ENCODE data around the gene MECR.
"Not testable (repeated sequence)": the region's sequence is repeated elsewhere in the genome, so short reads cannot be mapped to it uniquely, and the experiment has no call there.

Gene MECR

DNA sequence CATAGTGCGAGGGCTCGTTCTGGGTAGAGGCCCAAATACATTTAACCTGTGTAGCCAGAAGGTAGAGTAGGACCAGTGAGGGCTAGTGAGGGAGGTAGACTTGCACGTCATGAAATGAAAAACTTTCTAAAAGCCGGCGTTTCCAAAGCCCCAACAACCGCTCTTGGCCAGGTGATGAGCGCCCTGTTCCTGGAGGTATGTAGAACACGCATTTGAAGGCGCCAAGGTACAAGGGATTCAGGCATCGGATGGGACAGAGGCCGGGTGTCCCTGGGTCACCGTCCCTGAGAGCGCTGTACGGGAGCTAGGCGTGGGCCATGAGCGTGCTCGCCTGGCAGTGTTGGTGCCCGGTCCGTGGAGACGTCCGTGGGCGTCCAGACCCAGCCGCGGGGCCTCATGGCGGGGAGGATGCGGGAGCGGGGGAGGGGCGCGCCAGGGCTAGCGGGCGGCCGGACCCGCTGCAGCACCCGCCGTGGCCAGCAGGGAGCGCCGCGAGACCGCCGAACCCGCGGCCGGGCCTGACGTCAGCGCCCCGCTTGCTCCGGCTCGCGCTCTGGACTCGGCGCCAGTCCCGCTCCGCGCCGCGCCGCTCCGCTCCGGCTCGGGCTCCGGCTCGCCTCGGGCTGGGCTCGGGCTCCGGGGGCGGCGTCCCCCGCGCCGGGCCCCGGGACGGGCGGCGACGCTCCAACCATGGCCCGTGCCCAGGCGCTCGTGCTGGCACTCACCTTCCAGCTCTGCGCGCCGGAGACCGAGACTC, 5.4 kb upstream of the MECR start, which contains the start of gene PTPRU:
Gene PTPRU, plus strand, starts transcription at position 568 of the 757 bp plus-strand sequence. Its CDS starts 123 bp downstream, at position 691.
- DNase-seq: peak; percentile 39

GRCh38 chr1:29234881-29235280, 4.1 kb upstream of the MECR start:
- DNase-seq: not testable (repeated sequence)

- no peak for DNase-seq
Measured at GRCh38 chr1:29234471-29234870, 3.7 kb upstream of the MECR start.

DNA sequence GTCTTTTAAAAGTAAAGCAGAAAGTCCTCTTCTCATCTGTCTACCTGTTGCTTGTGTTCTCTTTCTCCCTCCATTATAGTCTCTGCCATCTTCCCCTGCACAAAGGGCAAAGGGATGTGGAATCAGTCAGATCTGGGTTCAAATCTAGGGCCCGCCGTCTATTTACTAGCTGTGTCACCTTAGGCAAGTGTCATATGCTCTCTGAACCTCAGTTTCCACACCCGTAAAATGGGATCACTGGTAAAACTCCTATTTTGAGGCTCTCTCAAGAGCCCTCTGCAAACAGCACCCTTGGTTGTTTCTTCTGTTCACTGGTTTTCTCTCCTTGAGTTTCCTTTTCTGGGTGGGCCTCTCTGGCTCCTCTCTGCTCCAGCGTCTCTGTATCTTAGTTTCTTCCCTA, 3.0 kb upstream of the MECR start:
- DNase-seq: no peak

- no peak for DNase-seq
Measured at GRCh38 chr1:29232387-29232786, 1.7 kb upstream of the MECR start.

GRCh38 chr1:29230204-29230552, 556 bp downstream of the MECR start:
- no peak for DNase-seq

DNA sequence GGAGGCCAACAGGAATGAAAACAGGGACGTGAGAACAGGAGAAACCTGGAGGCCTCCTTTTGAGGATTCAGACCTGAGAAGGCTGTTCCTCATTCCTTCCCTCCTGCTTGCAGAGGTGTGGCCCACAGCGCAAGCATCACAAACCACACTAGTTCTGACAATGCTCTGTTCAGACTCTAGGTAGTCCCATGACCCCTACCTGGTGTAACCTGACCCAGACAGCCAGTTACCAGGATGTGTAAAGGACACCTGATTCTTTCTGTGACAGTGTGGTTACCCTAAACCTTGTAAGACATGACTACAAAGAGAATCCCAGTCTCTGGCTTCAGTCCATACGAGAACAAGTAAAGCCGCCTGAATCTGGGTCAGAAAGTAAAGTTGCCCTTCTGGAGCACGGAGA, 3.2 kb downstream of the MECR start:
- DNase-seq: no peak

DNA sequence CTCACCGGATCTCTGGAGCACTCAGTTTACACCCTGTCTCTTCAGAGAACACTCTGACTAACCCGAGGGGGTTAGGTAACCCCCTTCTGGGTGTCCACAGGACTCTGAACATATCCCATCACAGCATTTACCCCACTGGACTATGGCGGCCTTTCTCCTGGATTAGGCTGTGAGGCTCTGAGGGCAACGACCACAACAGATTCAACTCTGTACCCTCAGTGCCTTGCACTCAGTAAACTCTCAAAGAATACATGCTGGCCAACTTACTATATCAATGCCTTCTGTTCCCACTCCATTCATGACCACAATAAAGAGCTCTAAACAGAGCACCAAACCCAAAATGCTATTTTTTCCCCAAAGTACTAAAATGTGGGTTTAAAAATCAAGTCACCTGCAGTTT, 5.4 kb downstream of the MECR start:
- no peak for DNase-seq

- no peak for DNase-seq
Measured at GRCh38 chr1:29224356-29224837, 6.3 kb downstream of the MECR start.

DNA sequence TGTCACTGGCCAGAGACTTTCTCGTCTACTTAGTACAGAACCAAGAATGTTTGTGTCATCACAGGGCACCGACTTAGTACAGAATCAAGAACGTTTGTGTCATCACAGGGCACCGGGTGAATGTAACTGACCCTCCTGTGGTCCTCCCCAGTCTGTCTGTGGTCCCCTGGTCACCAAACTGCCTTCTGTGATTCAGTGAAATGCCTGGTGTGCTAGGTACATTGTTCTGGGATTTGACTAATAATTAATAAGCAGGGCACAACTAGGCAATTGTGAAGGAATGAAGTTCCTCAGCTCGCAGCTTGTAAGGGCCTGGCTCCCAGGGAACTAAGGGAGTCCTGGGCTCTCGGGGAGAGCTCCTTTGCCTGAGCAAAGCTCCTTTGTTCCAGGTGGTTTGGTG, 7.2 kb downstream of the MECR start:
- no peak for DNase-seq

DNA sequence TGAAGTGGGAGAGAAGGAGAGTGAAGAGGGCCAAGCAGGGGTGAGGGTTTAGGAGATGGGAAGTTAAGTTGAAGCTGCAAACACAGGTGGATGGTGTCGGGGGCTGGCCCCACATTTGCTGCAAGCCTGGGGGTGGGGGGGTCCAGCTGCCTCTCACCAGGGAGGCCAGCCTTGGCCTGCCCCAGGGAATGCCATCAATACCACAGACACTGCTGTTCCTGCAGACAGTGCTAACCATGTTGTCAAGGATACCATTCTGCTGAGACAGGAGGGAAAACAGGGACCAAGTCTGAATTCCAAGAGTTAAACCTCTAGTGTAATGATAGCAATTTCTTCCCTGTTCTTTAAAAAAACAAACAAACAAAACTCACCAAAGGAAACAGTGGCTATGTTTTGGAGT, 8.0 kb downstream of the MECR start:
- no peak for DNase-seq

DNA sequence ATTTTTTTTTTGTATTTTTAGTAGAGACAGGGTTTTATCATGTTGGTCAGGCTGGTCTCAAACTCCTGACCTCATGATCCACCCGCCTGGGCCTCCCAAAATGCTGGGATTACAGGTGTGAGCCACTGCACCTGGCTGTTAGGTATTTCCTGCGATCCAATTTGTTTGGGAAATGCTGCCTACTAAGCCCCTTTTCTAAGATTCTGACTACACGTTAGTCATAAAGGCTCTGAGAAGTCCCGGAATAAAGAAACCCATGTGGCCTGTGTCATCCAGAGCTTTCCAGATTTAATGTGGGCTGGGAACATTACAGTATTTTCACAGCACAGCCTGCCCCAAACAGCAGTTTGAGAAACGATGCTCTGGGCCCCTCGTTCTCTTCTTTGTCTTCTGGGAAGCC, 8.5 kb downstream of the MECR start:
- DNase-seq: not testable (repeated sequence)

DNA sequence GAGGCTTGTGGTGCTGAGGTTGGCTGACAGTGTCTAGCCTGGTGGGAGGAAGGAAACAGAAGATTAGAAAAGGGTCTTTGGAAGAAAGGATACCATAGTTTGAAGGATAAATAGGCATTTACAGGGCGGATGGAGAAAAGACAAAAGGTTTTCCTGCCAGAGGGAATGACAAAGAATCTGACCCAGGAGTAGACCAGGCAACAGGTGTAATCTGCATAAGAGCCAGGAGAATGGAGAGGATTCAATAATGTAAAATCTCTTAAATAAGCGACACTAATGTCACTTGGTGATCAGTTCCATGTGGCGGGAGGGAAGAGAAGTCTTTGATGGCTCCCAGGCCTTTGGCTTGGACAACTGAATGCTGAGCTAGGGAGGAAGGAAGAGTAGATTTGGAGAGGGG, 9.4 kb downstream of the MECR start:
- DNase-seq: no peak

- DNase-seq: no peak
Measured at GRCh38 chr1:29218223-29218622, 12.5 kb downstream of the MECR start.

- DNase-seq: no peak
Measured at GRCh38 chr1:29217633-29218032, 13.1 kb downstream of the MECR start.

GRCh38 chr1:29213055-29213454, 17.7 kb downstream of the MECR start:
- no peak for DNase-seq

GRCh38 chr1:29211086-29212030, 19.4 kb downstream of the MECR start:
- DNase-seq: peak; percentile 66

DNA sequence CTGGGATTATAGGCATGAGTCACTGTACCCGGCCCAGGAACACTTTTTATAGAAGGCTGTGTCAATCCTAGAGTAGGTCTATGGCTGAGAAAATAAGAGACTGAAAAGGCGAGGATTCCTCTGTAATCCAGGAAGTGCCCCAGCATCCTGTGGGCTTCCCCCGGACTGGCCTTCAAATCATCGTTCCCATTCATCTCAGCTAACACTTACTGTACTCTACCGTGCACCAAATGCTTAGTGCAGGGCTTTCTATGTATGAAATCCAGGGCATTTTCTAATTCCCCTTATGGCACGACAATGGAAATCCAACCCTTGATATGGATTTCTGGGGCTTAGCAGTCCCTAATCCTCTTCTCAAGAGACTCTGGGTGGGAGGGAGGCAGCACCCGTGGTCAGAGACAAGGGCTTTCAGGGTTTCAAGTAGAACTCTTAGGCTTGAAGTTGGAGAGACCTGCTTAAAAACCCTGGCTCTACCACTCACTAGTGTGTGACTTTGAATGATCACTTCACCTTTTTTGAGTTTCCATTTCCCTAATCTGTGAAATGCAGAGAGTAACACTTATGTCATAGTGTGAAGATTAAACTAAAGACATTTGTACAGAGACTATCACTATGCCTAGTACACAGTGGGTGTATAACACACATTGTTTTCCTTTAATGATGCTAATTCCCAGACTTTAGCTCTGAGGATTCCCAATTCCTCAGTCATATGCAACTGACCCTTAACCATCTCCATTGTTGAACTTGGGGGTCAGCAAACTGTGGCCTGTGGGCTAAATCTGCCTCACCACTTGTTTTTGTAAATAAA, 20.3 kb downstream of the MECR start:
- no peak for DNase-seq

GRCh38 chr1:29209173-29209572, 21.6 kb downstream of the MECR start:
- DNase-seq: no peak

- DNase-seq: no peak
Measured at GRCh38 chr1:29208442-29208841, 22.3 kb downstream of the MECR start.

DNA sequence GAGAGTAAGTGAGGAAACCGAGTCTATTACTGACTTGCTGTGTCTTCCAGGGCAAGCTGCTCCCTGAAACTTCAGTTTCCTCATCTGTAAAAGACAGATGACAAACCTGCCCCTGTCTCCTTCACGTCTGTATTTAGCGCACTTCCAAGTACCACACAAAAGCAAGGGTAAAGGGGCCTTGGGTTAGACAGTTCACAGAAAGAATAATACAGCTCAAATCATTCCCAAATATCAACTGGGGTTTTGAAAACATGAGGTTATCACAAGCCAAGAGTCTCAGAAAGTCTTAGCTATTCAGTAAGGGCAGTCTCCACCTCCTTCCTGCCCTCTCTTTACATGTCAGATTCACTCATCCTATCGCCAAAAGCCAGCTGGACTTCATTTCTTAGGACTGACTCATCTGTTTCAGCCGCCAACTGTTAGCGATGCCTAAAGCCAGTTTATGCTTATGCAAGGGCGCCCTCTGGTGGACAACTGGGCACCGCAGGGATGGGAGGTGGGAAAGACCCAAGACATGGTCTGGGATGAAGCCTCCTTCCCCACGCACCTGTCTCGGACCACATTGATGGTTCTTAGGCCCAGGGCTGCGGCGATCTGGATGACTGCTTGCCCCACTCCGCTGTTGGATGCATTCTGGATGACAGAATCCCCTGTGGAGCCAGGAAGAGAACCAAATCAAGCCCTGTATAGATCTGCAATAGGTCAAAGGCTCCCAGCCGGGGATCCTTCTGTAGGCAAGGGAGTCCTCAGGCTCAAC, 28.0 kb downstream of the MECR start:
- peak; percentile 95 for DNase-seq

- DNase-seq: peak; percentile 6
Measured at GRCh38 chr1:29202053-29202452, 28.7 kb downstream of the MECR start.
